ENCODE results near the gene SCAMP3. TPM values are rescaled to one million over a fixed set of nuclear protein-coding genes. Genes with fewer than 3 reads are reported as not detected.
A peak's percentile ranks its signal among the peaks of the same experiment; 100 is the strongest.

SCAMP3 gene
- polyA plus RNA-seq, 1 experiment, result 104 TPM

DNA sequence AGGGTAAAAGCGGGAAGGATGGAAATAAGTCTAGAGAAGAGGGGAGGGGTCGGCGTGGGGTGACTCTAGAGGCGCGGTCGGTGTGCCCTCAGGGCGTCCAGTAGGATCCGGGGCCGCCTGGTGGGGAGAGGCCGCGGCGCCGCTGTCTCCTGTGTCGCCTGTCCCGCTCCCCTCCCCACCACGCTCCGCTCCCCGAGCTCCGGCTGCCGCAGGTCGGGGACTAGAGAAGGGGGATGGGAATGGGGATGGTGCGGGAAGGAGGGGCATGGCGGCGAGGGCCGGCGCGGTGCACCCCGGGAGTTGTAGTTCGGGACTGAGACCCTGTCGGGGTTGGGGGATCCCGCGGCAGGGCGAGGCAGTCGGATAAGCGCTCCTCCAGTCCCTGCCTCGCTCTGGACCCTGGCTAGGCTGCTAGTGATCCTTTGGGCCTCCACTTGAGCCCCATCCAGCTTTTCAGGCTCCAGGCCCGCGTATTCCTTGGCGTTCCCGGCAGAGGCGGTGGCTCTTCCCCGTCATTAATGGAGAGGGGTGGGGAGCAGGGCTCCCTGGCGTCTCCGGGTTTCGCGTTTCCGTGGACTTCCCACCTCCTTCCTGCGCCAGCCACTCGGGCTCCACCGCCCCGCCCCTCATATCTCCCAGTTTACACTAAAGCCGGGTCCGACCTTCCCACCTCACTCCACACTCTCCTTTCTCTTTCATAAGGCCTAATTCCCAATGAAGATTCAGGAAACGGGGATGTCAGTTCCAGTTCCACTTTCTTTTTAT, 6.7 kb downstream of the SCAMP3 start, which contains the start of gene ENTREP3:
Gene ENTREP3 (minus strand): TSS at position 241 of the 765 bp plus-strand sequence. CDS start 606 bp downstream, outside the sequence.
- TF ChIP-seq, protein P1, sequence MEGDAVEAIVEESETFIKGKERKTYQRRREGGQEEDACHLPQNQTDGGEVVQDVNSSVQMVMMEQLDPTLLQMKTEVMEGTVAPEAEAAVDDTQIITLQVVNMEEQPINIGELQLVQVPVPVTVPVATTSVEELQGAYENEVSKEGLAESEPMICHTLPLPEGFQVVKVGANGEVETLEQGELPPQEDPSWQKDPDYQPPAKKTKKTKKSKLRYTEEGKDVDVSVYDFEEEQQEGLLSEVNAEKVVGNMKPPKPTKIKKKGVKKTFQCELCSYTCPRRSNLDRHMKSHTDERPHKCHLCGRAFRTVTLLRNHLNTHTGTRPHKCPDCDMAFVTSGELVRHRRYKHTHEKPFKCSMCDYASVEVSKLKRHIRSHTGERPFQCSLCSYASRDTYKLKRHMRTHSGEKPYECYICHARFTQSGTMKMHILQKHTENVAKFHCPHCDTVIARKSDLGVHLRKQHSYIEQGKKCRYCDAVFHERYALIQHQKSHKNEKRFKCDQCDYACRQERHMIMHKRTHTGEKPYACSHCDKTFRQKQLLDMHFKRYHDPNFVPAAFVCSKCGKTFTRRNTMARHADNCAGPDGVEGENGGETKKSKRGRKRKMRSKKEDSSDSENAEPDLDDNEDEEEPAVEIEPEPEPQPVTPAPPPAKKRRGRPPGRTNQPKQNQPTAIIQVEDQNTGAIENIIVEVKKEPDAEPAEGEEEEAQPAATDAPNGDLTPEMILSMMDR (IDR thresholded peaks at IDR 0.05; ENCODE audit: low read depth, low read length), result no peak
- Histone ChIP-seq H3K27me3 (ENCODE audit: control insufficient read depth, insufficient read depth, low read length) (no peaks in the 10 kb centered on the region), H3K4me3 (ENCODE audit: low read depth, low read length) (peak within 1 kb of the TSS; percentile 77), H3K27ac (ENCODE audit: low read depth, low read length) (peak within 1 kb of the TSS; percentile 86), H3K9me3 (ENCODE audit: control insufficient read depth, insufficient read depth, low read length) (no peaks in the 10 kb centered on the region; the same call in 1 of the 2 replicates)
- ChIA-PET CTCF (interaction anchor here (1.4 to 1.5 kb wide), 2 partner anchors 9 to 21 kb away, joined by 3 to 5 read pairs; no protein-coding TSS in a partner anchor), POLR2A (interaction anchor here (0.9 to 1.1 kb wide), 4 partner anchors 18 to 31 kb away, joined by 3 to 11 read pairs (median 3); partner anchors contain the start of genes CLK2 and HCN3)
- DNase-seq (ENCODE audit: low read depth, low spot score), result no peak

DNA sequence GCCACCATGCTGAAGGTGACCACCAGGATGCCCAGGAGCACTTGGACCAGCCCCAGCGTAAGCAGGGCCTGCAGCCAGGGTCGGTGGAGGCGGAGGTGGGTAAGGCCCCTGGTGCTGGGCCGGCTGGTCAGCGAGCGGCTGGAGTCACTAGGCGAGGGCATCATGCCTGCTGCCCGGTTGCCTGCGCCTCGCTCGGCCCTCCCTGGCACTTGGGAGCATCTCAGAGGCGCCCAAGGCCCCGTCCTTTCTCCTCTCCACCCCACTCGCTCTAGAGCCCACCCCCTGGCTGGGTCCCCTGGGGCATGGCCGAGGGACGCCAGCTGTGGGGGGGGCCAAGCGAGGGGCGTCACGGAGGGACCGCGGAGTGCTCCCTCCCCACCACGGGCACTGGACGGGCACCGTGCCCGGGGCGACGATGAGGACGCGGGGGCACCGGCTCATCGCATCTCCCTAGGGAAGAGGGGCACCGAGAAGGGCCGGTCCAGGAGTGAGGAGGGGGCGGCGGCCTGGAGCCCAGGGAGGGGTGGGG, 7.4 kb downstream of the SCAMP3 start:
- ChIA-PET CTCF (interaction anchor here (1.4 to 1.5 kb wide), 2 partner anchors 8 to 22 kb away, joined by 3 to 5 read pairs; no protein-coding TSS in a partner anchor), POLR2A (interaction anchor here (0.9 to 1.0 kb wide), 2 partner anchors 27 to 30 kb away, joined by 3 read pairs; no protein-coding TSS in a partner anchor)
- Histone ChIP-seq H3K27me3 (ENCODE audit: control insufficient read depth, insufficient read depth, low read length) (no peaks in the 10 kb centered on the region), H3K9me3 (ENCODE audit: control insufficient read depth, insufficient read depth, low read length) (no peaks in the 10 kb centered on the region; the same call in 1 of the 2 replicates), H3K27ac (ENCODE audit: low read depth, low read length) (no peak overlapping the region), H3K4me3 (ENCODE audit: low read depth, low read length) (peak overlapping the region; percentile 77)
- no peak for DNase-seq (ENCODE audit: low read depth, low spot score)
- TF ChIP-seq, protein P1 (IDR thresholded peaks at IDR 0.05; ENCODE audit: low read depth, low read length), result no peak

DNA sequence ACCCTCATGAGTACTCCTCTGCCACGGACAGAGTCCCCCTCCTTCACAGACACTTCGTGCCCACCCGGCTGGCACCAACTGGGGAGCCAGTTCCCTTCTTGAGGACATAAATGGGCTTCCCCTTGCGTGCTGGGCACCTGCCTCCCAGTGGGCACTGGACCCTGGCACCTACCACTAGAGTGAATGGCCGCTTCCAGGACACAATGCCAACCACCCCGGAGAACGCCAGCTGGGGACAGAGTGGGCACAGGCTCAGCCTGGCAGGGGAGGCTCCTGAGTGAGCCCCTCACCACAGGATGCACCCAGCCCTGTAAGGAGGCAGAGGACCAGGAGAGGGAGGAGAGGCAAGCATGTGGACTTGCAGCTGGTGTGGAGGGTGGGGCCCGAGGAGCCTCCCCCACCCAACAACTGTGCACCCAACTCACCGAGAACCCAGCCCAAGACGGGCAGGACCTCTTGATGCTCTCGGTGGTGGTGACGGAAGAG, 7.9 kb downstream of the SCAMP3 start:
- Histone ChIP-seq H3K9me3 (ENCODE audit: control insufficient read depth, insufficient read depth, low read length) (no peaks in the 10 kb centered on the region; the same call in 1 of the 2 replicates), H3K27ac (ENCODE audit: low read depth, low read length) (no peak overlapping the region), H3K27me3 (ENCODE audit: control insufficient read depth, insufficient read depth, low read length) (no peaks in the 10 kb centered on the region), H3K4me3 (ENCODE audit: low read depth, low read length) (peak overlapping the region; percentile 77)
- TF ChIP-seq, protein P1 (IDR thresholded peaks at IDR 0.05; ENCODE audit: low read depth, low read length), result no peak
- DNase-seq (ENCODE audit: low read depth, low spot score), result no peak
- ChIA-PET POLR2A (interaction anchor here (1.0 kb wide), 1 partner anchor 30 kb away, joined by 3 read pairs; no protein-coding TSS in a partner anchor), CTCF (interaction anchor here (0.6 kb wide), 1 partner anchor 337 kb away, joined by 3 read pairs; no protein-coding TSS in a partner anchor)

DNA sequence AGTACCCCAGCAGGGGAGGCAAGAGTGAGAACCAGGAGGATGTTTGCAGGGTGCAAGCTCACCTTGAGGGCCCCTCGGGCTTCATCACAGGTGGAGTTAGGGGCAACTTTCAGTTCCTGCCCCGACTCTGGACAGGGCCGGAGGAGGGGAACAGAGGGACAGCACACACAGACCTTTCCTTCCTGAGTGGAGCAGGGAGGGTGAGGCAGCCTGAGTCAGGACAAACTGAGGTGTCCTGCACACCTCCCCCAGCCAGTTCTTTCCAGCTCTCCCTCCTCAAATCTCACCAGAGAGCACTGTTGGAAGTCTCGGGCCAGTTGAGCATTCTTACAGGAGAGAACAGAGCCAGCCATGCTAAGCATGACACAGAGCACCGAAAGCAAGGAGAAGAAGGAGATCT, 8.4 kb downstream of the SCAMP3 start:
- CTCF ChIA-PET, result interaction anchor here (0.6 to 1.2 kb wide), 3 partner anchors 23 to 338 kb away, joined by 3 read pairs; partner anchors contain the start of gene KRTCAP2
- POLR2A ChIA-PET, result interaction anchor here (0.5 kb wide), 1 partner anchor 55 kb away, joined by 4 read pairs; no protein-coding TSS in a partner anchor
- no peak for DNase-seq (ENCODE audit: low read depth, low spot score)
- peak overlapping the region; percentile 77 for H3K4me3 ChIP-seq (ENCODE audit: low read depth, low read length)
- no peak overlapping the region for H3K27ac ChIP-seq (ENCODE audit: low read depth, low read length)
- H3K27me3 ChIP-seq (ENCODE audit: control insufficient read depth, insufficient read depth, low read length), result no peaks in the 10 kb centered on the region
- H3K9me3 ChIP-seq (ENCODE audit: control insufficient read depth, insufficient read depth, low read length), result no peaks in the 10 kb centered on the region; the same call in 1 of the 2 replicates
- TF ChIP-seq, protein P1 (IDR thresholded peaks at IDR 0.05; ENCODE audit: low read depth, low read length), result no peak
